ENCODE data around the gene KRT71. TPM values are rescaled to one million over a fixed set of nuclear protein-coding genes. Genes with fewer than 3 reads are reported as not detected.

KRT71 gene
- total RNA-seq, 1 experiment from 2014 or later, result not detected

GRCh38 chr12:52513736-52514135 is 39.2 kb downstream of the KRT71 start:
- H3K27me3 ChIP-seq (ENCODE audit: insufficient read depth, low read length), result no peaks in the 10 kb centered on the region
- H3K79me2 ChIP-seq (ENCODE audit: insufficient read depth, low read length), result no peaks in the 10 kb centered on the region
- no peak for TF ChIP-seq ELF1 (IDR thresholded peaks at IDR 0.05; ENCODE audit: borderline replicate concordance, low read depth)
- no peak for TF ChIP-seq CEBPB (IDR thresholded peaks at IDR 0.05; ENCODE audit: low read depth)
- TF ChIP-seq, protein P1, sequence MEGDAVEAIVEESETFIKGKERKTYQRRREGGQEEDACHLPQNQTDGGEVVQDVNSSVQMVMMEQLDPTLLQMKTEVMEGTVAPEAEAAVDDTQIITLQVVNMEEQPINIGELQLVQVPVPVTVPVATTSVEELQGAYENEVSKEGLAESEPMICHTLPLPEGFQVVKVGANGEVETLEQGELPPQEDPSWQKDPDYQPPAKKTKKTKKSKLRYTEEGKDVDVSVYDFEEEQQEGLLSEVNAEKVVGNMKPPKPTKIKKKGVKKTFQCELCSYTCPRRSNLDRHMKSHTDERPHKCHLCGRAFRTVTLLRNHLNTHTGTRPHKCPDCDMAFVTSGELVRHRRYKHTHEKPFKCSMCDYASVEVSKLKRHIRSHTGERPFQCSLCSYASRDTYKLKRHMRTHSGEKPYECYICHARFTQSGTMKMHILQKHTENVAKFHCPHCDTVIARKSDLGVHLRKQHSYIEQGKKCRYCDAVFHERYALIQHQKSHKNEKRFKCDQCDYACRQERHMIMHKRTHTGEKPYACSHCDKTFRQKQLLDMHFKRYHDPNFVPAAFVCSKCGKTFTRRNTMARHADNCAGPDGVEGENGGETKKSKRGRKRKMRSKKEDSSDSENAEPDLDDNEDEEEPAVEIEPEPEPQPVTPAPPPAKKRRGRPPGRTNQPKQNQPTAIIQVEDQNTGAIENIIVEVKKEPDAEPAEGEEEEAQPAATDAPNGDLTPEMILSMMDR (IDR thresholded peaks at IDR 0.05 in 2 of 3, conservative IDR thresholded peaks at IDR 0.05 in 1 of 3; ENCODE audit: borderline replicate concordance in 1 of 3, insufficient read depth in 1 of 3, low read depth in 2 of 3, low read length in 2 of 3), result no peak
- TF ChIP-seq, protein P2, sequence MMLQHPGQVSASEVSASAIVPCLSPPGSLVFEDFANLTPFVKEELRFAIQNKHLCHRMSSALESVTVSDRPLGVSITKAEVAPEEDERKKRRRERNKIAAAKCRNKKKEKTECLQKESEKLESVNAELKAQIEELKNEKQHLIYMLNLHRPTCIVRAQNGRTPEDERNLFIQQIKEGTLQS (IDR thresholded peaks at IDR 0.05), result no peak
- TF ChIP-seq SIN3A (IDR thresholded peaks at IDR 0.05; ENCODE audit: low read depth), result no peak
- TF ChIP-seq FOSL1 (IDR thresholded peaks at IDR 0.05; ENCODE audit: low read depth), result no peak
- no peak for TF ChIP-seq EGR1 (IDR thresholded peaks at IDR 0.05; ENCODE audit: low read depth)
- no peak for TF ChIP-seq EZH2phosphoT487 (IDR thresholded peaks at IDR 0.05; ENCODE audit: borderline replicate concordance)
- TF ChIP-seq, protein P3, sequence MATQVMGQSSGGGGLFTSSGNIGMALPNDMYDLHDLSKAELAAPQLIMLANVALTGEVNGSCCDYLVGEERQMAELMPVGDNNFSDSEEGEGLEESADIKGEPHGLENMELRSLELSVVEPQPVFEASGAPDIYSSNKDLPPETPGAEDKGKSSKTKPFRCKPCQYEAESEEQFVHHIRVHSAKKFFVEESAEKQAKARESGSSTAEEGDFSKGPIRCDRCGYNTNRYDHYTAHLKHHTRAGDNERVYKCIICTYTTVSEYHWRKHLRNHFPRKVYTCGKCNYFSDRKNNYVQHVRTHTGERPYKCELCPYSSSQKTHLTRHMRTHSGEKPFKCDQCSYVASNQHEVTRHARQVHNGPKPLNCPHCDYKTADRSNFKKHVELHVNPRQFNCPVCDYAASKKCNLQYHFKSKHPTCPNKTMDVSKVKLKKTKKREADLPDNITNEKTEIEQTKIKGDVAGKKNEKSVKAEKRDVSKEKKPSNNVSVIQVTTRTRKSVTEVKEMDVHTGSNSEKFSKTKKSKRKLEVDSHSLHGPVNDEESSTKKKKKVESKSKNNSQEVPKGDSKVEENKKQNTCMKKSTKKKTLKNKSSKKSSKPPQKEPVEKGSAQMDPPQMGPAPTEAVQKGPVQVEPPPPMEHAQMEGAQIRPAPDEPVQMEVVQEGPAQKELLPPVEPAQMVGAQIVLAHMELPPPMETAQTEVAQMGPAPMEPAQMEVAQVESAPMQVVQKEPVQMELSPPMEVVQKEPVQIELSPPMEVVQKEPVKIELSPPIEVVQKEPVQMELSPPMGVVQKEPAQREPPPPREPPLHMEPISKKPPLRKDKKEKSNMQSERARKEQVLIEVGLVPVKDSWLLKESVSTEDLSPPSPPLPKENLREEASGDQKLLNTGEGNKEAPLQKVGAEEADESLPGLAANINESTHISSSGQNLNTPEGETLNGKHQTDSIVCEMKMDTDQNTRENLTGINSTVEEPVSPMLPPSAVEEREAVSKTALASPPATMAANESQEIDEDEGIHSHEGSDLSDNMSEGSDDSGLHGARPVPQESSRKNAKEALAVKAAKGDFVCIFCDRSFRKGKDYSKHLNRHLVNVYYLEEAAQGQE (IDR thresholded peaks at IDR 0.05; ENCODE audit: low read depth), result no peak
- no peak for TF ChIP-seq ZFX (IDR thresholded peaks at IDR 0.05)
- H3K27ac ChIP-seq (ENCODE audit: low read depth, low read length), result no peak overlapping the region
- ChIA-PET CTCF (no interaction called here), RAD21 (ENCODE audit: low non-redundant PET in 1 of 2, low total read pairs in 2 of 2, uncharacterized antibody in 2 of 2, unreplicated experiment in 2 of 2) (no interaction called here), POLR2A (no interaction called here)
- H3K4me1 ChIP-seq (ENCODE audit: control insufficient read depth in 1 of 2, insufficient read depth in 2 of 2, low read length in 2 of 2), result peaks cover 0 to 12% of the 10 kb centered on the region in 2 experiments; a peak in 2 of 4 replicates
- H3K4me2 ChIP-seq (ENCODE audit: low read length), result no peak overlapping the region
- no TSS peak for BruUV-seq (replicated peaks)
- no peaks in the 10 kb centered on the region for H3K9me3 ChIP-seq (ENCODE audit: control insufficient read depth in 1 of 2, insufficient read depth in 1 of 2, low read depth in 1 of 2, low read length in 2 of 2)
- H3K36me3 ChIP-seq (ENCODE audit: control insufficient read depth in 1 of 2, insufficient read depth in 2 of 2, low read length in 2 of 2), result no peaks in the 10 kb centered on the region
- H3K9ac ChIP-seq (ENCODE audit: low read length), result no peak overlapping the region
- H3K9me2 ChIP-seq (ENCODE audit: insufficient read depth), result no peaks in the 10 kb centered on the region
- ATAC-seq (no peak), DNase-seq (ENCODE audit: low read depth, low spot score) (no peak)
- H2AFZ ChIP-seq (ENCODE audit: low read depth, low read length, poor library complexity, severe bottlenecking), result no peak overlapping the region
- H4K20me1 ChIP-seq (ENCODE audit: insufficient read depth), result no peaks in the 10 kb centered on the region
- intact Hi-C loops (cut with micrococcal nuclease), result no loop called here
- H3K4me3 ChIP-seq (replicated peaks in 1 of 2; ENCODE audit: low read depth in 1 of 2, low read length in 2 of 2), result no peak overlapping the region
